Thoracic aorta (tissue), 2 donors: Measurements from ENCODE around the gene GSTM4. TPM values are rescaled to one million over a fixed set of nuclear protein-coding genes. Genes with fewer than 3 reads are reported as not detected.
A peak's percentile ranks its signal among the peaks of the same experiment; 100 is the strongest.

Source experiments
- ATAC-seq: fragments of 150-250 bp; one replicate; pipeline ENCODE4 v1.8.0; 2017; ENCODE audit warnings: low read depth; ENCODE audit not compliant: insufficient number of reproducible peaks, low FRiP score
- DNase-seq: peaks from one replicate; pipeline ENCODE4 v3.0.0-alpha.2; 2020; ENCODE audit warnings: low spot score
- H3K27ac ChIP-seq, 2 donors: fragments of 200-600 bp; sonication (generic); 1 replicate in 1 of 2; 2 replicates in 1 of 2; pipeline ENCODE4 v1.5.1; 2016; ENCODE audit warnings: mild to moderate bottlenecking in 2 of 2, moderate library complexity in 2 of 2
- H3K27me3 ChIP-seq: fragments of 200-600 bp; sonication (generic); replicated peaks from 2 replicates; pipeline ENCODE4 v1.6.0; 2016; ENCODE audit warnings: mild to moderate bottlenecking; ENCODE audit not compliant: insufficient read depth
- H3K36me3 ChIP-seq: fragments of 200-600 bp; sonication (generic); one replicate; pipeline ENCODE4 v1.5.1; 2016
- H3K4me1 ChIP-seq, 2 donors: fragments of 200-600 bp; sonication (generic); 1 replicate in 1 of 2; 2 replicates in 1 of 2; pipeline versions ENCODE4 v1.5.1 to v1.6.0; 2016; ENCODE audit warnings: low read depth in 2 of 2, mild to moderate bottlenecking in 1 of 2; ENCODE audit not compliant: control insufficient read depth in 1 of 2
- H3K4me3 ChIP-seq: fragments of 200-600 bp; sonication (generic); 2 replicates; pipeline ENCODE4 v1.5.1; 2016; ENCODE audit warnings: mild to moderate bottlenecking
- H3K9me3 ChIP-seq: fragments of 200-600 bp; sonication (generic); 2 replicates; pipeline ENCODE4 v1.5.1; 2016
- total RNA-seq, 2 donors: library from RNA; depleted of rRNA; stranded (reverse); fragments of >200 nt; gene quantifications; one replicate each; pipeline versions ENCODE4 v1.1.0 to v1.2.3, GENCODE V29; 2016
- TF ChIP-seq, protein P1 (sequence below): fragments of 200-600 bp; sonication (generic); IDR thresholded peaks from one replicate; pipeline ENCODE4 v1.5.1; 2019; ENCODE audit warnings: antibody characterized with exemption

GSTM4 gene
- total RNA-seq, 2 donors from 2014 or later, result 15.7 to 28.4 TPM

GRCh38 chr1:109613361-109614147 is 42.3 kb upstream of the GSTM4 start:
- H3K4me1 ChIP-seq, result no peaks in the 10 kb centered on the region
- no peaks in the 10 kb centered on the region for H3K9me3 ChIP-seq
- no peak for ATAC-seq
- no peaks in the 10 kb centered on the region for H3K27me3 ChIP-seq
- DNase-seq, result no peak
- TF ChIP-seq, protein P1, sequence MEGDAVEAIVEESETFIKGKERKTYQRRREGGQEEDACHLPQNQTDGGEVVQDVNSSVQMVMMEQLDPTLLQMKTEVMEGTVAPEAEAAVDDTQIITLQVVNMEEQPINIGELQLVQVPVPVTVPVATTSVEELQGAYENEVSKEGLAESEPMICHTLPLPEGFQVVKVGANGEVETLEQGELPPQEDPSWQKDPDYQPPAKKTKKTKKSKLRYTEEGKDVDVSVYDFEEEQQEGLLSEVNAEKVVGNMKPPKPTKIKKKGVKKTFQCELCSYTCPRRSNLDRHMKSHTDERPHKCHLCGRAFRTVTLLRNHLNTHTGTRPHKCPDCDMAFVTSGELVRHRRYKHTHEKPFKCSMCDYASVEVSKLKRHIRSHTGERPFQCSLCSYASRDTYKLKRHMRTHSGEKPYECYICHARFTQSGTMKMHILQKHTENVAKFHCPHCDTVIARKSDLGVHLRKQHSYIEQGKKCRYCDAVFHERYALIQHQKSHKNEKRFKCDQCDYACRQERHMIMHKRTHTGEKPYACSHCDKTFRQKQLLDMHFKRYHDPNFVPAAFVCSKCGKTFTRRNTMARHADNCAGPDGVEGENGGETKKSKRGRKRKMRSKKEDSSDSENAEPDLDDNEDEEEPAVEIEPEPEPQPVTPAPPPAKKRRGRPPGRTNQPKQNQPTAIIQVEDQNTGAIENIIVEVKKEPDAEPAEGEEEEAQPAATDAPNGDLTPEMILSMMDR, result no peak
- no peak overlapping the region for H3K27ac ChIP-seq
- H3K36me3 ChIP-seq, result no peaks in the 10 kb centered on the region
- H3K4me3 ChIP-seq, result no peak overlapping the region

- TF ChIP-seq, protein P1, result no peak
- DNase-seq, result no peak
These were observed 40.0 kb upstream of the GSTM4 start for GRCh38 chr1:109615879-109616278.

GRCh38 chr1:109616391-109616790 is 39.5 kb upstream of the GSTM4 start:
- Histone ChIP-seq H3K4me3 (no peak overlapping the region), H3K27ac (peak overlapping the region in 1 of 2 donors; percentile 39), H3K4me1 (peaks cover 3 to 11% of the 10 kb centered on the region in 2 donors), H3K27me3 (no peaks in the 10 kb centered on the region), H3K36me3 (no peaks in the 10 kb centered on the region), H3K9me3 (no peaks in the 10 kb centered on the region)
- ATAC-seq, result no peak
- TF ChIP-seq, protein P1, result no peak
- no peak for DNase-seq

More at GRCh38 chr1:109615879-109616278, 40.0 kb upstream of the GSTM4 start:
- no peaks in the 10 kb centered on the region for H3K36me3 ChIP-seq
- no peaks in the 10 kb centered on the region for H3K27me3 ChIP-seq
- peak overlapping the region in 1 of 2 donors; percentile 39 for H3K27ac ChIP-seq
- ATAC-seq, result no peak
- peaks cover 3 to 8% of the 10 kb centered on the region in 2 donors for H3K4me1 ChIP-seq
- H3K4me3 ChIP-seq, result no peak overlapping the region
- H3K9me3 ChIP-seq, result no peaks in the 10 kb centered on the region

DNA sequence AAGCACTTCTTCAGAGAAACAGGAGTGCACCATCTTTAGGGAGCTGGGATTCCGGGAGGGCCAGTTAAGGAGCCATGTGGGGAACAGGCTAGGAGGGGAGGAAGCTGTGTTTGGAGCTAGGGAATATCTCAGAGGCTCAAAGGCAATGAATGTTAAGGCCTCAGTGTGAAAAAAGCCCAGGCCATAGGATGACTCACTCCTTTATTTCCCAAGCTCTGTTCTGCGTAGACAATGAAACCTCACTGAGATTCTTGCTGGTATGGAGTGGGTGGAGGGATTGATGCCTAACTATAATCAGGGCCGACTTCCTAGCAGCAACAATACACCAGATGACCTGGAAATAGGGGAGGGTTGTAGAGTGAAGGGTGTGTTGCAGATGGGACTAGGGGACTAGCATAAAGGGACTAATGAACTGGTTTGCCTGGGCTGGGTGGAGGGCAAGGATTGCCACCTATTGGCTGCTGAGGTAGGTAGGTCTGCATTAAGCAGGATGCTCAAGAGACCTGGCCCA is 38.6 kb upstream of the GSTM4 start:
- Histone ChIP-seq H3K4me1 (peaks cover 10 to 20% of the 10 kb centered on the region in 2 donors), H3K36me3 (no peaks in the 10 kb centered on the region), H3K27ac (peak overlapping the region; percentile 39 to 44), H3K27me3 (no peaks in the 10 kb centered on the region), H3K4me3 (no peak overlapping the region), H3K9me3 (no peaks in the 10 kb centered on the region)
- TF ChIP-seq, protein P1, result no peak
- DNase-seq (no peak), ATAC-seq (no peak)

GRCh38 chr1:109618661-109619575 is 37.0 kb upstream of the GSTM4 start:
- Histone ChIP-seq H3K4me1 (peaks cover 23 to 36% of the 10 kb centered on the region in 2 donors), H3K27me3 (no peaks in the 10 kb centered on the region), H3K36me3 (no peaks in the 10 kb centered on the region), H3K9me3 (no peaks in the 10 kb centered on the region), H3K4me3 (peak overlapping the region; percentile 88), H3K27ac (peak overlapping the region; percentile 79 to 93)
- ATAC-seq (no peak), DNase-seq (no peak)
- TF ChIP-seq, protein P1, result no peak
